ENCODE data around the gene SAV1.
A peak's percentile ranks its signal among the peaks of the same experiment; 100 is the strongest.
"Not testable (repeated sequence)": the region's sequence is repeated elsewhere in the genome, so short reads cannot be mapped to it uniquely, and the experiment has no call there.

Gene SAV1

GRCh38 chr14:50667996-50668825 is at the start of gene SAV1:
Gene SAV1 (minus strand): TSS chr14:50668306. CDS start chr14:50667967, 339 bp downstream.
- DNase-seq = peak; percentile 88

DNA sequence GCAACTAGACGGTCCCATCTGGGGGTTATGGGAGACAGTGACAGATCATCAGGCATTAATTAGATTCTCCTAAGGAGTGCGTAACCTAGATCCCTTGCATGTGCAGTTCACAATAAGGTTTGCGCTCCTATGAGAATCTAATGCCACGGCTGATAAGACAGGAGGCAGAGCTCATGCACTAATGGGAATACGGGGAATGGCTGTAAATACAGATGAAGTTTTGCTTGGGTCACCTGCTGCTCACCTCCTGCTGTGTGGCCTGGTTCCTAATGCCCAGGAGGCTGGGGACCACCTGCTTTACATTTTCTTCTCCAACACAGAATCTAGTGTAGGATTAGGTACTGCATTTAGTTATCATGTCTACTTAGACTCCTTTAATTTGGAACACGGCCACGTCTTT is 49.7 kb upstream of the SAV1 start:
- no peak for DNase-seq

DNA sequence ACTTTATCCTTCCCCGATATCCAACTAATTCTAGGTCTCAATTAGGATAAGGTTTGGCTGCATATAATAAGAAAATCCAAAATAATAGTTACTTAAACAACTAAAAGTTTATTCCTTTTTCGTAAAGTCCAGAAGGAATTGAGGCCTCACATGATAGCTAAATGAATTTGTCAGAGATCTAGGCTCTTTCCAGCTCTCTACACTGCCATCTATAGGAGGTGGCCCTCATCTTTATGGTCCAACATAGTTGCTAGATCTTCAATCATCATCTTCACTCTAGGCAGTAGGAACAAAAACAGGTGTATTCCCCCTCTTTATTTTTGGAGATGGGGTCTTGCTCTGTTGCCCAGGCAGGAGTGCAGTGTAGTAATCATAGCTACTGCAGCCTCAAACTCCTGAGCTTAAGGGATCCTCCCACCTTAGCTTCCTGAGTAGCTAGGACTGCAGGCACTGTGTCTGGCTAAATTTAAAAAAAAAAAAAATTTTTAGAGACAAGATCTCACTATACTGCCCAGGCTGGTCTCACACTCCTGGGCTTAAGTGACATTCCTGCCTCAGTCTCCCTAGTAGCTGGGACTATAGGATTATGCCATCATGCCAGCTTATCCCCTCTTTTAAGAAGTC is 46.5 kb upstream of the SAV1 start:
- no peak for DNase-seq

DNA sequence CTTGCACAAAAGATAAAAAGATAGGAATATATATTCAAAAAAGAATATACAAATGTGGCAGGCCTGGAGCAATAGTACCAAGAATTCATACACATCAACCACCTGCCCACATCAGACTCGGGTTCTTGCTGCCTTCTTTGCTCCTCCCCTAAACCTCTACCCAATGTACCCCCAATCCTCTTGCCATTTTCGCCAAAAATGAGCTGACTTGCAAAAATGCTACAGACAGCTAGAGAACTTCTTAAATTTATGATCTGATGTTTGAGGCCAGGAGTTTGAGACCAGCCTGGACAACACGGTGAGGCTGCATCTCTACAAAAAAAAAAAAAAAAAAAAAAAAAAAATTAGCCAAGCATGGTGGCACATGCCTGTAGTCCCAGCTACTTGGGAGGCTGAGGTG is 42.9 kb upstream of the SAV1 start:
- DNase-seq = no peak

DNA sequence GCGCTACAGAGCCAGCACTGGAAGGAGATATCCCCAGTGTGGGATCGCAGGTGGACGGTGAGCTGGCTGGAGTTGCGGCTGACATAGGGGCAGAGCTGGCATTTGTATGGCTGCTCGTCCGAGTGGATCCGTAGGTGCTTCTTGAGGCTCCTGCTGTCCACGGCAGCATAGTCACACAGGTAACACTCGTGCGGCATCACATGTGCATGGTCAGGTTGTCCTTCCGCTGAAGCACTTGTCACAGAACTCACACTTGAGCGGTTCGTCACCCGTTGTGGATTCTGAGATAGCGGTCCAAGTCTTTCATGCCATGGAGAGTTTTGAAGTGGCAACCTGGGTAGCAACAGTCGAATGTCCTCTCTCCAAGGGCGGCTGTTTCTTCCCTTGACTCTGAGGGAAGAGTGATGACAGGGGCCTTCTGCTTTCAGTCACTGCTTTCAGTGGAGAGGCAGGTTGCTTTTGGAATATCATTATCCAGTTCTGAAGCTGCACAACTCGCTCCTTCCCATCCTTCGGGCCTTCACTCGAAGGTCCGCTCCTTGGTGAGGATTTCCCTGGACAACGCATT is 37.0 kb upstream of the SAV1 start:
- no peak for DNase-seq

GRCh38 chr14:50704454-50705010 is 36.4 kb upstream of the SAV1 start:
- no peak for DNase-seq

DNA sequence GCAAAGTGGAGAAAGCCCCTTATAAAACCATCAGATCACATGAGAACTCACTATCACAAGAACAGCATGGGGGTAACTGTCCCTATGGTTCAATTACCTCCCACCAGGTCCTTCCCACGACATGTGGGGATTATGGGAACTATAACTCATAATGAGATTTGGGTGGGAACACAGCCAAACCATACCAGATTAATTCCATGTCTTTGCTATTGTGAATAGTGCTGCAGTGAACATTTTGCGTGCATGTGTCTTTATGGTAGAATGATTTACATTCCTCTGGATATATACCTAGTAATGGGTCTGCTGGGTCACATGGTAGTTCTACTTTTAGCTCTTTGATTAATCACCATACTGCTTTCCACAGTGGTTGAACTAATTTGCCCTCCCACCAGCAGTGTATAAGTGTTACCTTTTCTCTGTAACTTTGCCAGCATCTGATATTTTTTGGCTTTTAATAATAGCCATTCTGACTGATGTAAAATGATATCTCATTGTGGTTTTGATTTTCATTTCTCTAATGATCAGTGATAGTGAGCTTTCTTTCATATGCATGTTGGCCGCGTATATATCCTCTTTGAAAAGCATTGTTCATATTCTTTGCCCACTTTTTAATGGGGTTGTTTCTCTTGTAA is 29.7 kb upstream of the SAV1 start:
- DNase-seq = no peak

GRCh38 chr14:50694260-50694659 is 26.2 kb upstream of the SAV1 start:
- DNase-seq = not testable (repeated sequence)

- DNase-seq = no peak
These were observed 20.8 kb upstream of the SAV1 start for GRCh38 chr14:50688875-50689274.

DNA sequence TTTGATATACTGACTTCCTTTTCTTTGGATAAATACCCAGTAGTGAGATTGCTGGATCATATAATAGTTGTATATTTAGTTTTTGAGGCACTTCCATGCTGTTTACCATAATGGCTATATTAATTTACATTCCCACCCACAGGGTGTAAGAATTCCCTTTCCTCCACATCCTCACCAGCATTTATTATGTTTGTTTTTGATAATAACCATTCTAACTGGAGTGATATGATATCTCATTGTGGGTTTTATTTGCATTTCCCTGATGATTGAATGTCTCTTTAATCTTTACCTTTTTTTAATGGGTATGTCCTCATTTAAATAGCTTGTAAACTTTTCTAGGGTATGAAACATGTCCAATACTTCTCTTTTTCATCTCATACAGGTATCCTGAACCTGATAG is 11.6 kb upstream of the SAV1 start:
- no peak for DNase-seq

DNA sequence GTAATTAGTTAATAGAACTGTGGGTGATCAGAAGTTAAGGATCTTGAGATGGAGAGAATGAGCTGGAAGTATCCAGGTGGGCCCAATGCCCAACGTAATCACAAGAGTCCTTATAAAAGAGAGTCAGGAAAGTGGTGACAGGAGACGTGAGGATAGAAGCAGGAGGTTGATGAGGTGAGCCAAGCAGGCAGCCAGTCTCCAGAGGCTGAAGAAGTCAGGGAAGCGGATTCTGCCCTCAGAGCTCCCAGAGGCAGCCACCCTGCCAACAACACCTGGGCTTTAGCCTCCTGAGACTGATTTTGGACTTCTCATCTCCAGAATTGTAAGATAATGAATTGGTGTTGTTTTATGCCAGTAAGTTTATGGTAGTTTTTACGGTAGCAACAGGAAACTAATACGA is 10.1 kb upstream of the SAV1 start:
- no peak for DNase-seq

DNA sequence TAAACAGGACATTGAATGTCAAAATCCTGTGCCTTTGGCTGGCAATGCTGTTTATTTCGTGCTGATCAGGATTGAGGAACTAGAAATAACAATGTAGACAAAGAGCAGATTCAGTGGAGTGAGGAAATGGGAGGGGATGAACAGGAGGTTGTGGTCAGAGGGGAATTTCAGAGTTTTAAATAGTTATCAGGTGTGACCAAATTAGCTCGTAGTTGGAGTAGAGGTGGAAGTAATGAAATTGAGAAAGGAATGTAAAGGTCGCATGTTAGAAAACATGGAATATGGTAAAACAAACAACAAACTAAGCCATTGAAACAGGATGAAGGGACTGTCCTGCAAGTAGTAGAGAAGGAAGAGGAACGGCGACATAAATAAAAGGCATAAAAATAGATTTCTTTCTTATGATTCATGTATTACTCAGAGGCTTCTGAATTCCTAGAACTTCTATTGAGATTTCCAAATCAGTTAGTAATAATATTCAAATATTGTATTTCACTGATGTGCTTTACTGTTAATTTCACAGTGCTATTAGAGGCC is 9.5 kb upstream of the SAV1 start:
- DNase-seq = no peak

GRCh38 chr14:50676814-50677516 is 8.9 kb upstream of the SAV1 start:
- DNase-seq = no peak

GRCh38 chr14:50675597-50675996 is 7.5 kb upstream of the SAV1 start:
- no peak for DNase-seq

DNA sequence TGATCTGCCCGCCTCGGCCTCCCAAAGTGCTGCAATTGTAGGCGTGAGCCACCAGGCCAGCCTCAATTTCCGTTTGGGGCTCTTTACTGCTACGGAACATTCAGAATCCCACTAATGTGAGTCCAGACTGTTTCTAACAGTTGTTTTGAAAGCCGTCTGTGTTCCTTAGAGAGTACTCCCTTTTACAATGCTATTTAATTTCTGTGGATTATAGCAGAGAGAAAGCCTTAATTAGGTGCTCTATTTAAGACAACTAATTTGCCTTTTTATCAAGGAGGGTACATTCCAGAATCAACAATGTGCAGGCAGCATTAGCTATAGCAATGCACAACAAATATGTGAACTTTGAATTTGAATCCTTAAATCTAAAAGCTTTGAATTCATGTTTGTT is 2.8 kb upstream of the SAV1 start:
- no peak for DNase-seq

- no peak for DNase-seq
These were observed 2.2 kb upstream of the SAV1 start for GRCh38 chr14:50670196-50670865.

- no peak for DNase-seq
These were observed 1.4 kb upstream of the SAV1 start for GRCh38 chr14:50669441-50669986.

DNA sequence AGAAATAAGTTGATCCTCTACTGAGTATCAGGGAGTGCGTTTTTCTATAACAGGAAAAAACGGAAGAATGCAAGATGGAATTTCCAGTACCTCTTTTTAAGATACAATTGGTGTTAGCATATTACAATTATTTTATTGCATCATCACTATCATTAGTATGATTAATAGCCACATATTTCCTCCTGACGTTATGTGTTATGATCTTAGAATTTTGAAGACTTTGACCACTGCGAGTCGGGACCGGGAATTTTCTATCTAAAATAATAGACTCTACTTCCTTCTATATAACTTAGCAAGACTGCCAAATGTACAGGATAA is 679 bp upstream of the SAV1 start:
- no peak for DNase-seq

GRCh38 chr14:50667684-50667995 is 466 bp downstream of the SAV1 start:
- peak; percentile 65 for DNase-seq

DNA sequence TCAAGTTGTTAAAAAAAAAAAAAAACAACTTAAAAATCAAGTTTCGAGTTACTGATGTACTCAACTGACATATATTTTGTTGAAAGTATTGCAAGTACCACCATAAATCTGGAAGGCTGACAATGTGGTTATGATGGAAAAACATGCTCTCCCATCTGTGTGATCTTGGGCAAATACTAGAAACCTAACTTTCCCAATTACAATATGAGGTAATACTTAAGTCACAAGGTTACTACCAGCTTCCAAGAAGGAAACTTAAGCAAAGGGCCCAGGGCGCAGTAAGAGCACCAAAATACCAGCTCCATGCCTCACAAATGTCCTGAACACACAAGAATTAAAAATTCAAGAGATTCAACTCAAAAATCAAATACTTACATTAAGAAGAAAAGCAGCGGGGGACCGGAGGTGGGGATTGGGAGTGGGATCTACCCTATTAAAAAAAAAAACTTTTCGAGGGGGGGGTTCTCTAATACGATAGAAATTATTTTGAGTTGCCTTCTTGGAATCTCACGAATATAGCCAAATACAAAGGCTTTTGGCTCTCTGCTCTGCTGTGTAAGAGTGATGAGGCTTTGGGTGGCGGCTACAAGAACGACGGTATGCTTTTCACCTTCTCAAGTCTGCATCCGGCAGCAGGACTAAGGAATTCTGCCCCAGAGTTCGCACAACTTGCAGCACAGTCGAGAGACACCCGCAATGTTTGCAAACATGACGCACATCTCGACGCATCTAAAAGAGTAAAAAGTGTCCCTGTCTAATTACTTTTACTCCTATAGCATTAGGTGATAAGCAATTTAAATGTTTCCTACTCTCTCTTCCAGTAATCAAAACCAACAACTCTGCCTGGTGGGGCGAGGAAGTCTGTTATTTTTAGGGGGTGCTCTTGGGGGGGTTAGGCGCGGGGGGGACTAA is 1.1 kb downstream of the SAV1 start:
- peak; percentile 30 for DNase-seq

DNA sequence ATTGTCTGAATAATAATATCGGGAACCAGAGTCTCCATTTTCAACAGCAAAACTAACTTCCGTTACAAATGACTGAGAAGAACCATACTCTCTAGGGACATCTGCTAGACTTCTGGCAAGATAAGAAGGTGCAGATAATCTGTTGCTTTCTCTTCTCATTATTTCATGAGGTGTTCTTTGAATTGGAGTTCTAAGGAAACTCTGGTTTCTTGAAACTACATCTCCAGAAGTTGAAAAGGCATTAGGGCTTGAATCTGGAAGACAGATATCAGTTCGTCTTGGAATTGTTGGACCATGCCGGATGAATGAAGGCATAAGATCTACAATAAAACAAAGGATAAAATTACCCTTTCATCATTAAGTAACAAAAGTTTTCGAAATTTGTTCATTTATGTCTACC is 2.8 kb downstream of the SAV1 start:
- not testable (repeated sequence) for DNase-seq

Data from NCI-H1092 treated with DMSO at 0.1 percent for 48 hours (cell line).